Muscle of arm (tissue), 12 donors: ENCODE measurements around the gene NTF3. TPM values are rescaled to one million over a fixed set of nuclear protein-coding genes. Genes with fewer than 3 reads are reported as not detected.

Experiments used
- DNase-seq: peaks from one replicate; pipeline ENCODE4 v3.0.0-alpha.2; 2013
- polyA plus RNA-seq, 12 donors: library from polyadenylated mRNA; unstranded; fragments of 120-200 nt; gene quantifications; one replicate each; pipeline ENCODE4 v1.2.1, GENCODE V29; 2013; ENCODE audit not compliant: insufficient read length in 12 of 12

Gene NTF3
- polyA plus RNA-seq, 12 donors, result 2.2 to 10.0 (median 3.3) TPM; not detected in 2

GRCh38 chr12:5429741-5430557 is 2.0 kb upstream of the NTF3 start:
- no peak for DNase-seq

GRCh38 chr12:5430641-5431603 is 986 bp upstream of the NTF3 start:
- DNase-seq, result no peak

DNA sequence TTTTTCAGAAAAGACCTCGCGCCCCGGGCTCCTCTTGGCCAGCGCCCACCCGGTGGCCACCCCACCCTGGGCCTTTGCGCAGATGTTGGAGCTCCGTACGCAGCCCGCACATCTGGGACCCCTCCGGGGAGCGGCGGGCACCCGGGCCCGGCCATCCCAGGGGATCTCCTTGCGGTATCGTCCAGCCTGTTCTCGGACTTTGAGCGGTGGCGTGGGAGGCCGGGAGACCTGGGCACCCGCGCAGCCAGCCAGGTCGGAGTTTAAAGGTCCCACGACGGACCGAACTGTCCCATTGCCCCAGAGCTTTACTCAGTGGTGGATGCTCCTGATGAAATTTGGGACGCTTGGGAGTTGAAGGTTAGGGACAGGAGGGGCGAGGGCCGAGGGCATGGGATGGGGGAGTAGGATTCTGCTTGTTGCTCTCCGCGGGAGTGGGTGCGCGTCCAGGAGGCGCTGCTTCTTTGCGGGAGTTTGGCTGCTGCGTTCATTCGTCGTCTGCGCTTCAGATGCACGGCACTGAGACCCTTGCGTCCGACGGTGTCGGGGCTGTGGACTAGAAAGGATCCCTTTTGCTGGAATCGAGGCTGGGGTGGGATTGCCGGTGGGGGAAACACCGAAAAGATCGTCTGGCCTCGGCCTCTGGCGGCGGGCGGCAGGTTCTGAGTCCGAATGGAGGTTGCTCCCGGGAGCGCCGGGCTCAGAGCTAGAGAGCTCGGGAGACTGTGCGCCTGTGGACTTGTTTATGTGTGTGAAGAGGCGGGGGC is 1.4 kb downstream of the NTF3 start:
- DNase-seq, result no peak

GRCh38 chr12:5433845-5434646 is 2.1 kb downstream of the NTF3 start:
- DNase-seq, result no peak

DNA sequence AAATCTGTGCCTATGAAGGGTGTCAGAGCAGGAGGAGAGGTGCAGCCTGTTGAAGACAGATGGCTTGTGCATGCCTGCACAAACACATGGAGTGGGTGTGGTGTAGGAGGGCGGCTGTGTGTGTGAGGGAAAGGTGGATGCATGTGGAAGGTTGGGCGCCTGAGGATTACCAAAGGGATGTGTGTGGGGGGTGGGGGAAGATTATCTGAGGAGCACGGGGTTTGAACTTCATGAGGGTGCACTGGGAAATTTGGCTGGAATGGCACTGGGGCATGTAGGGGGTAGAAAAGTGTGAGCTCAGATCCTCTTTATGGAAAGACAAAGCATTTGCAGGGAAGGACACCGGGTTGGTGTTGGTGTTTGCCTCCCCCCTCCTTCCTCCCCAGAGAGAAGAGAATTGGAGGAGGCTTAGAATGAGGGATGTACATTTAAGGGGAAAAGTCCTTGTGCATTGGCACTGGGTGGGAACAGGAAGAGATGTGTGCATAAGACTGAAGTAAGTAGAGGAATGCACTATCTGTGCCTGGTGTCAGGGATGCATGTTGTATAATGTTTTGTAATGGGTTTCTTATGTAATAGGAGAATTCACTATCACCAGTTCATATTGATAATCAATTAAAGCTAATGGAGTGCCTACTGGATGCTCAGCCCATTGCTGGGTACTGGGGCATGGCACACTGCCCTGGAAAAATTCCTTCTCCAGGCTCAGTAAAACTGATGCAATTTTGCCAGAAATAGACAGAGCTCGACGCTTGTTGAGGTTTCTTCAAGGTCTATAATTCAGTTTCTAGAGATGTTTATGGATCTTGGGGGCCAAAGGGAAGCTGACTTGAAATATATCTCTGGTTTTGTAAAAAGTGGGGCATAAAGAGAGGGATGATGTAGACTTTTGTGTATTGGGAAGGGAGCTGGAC is 3.0 kb downstream of the NTF3 start:
- DNase-seq, result no peak

DNA sequence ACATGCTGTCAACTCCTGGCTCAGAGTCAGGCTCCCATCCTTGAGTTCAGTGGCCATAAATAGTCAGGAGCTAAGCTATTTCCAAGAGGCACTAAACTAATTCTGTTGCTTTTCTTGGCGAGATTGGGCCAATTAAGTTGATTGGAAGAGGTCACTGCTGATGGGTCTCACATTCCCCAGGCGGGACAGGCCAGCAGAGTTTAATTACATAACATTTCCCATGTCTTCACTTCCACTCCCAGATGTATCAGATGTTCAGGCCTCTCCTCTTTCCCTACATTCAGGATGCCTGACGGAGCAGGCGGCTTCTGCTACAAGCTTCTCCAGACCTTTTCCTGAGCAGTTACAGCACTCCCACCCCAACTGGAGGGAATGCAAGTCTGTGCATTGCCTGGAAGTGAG is 5.3 kb downstream of the NTF3 start:
- DNase-seq, result no peak

- DNase-seq, result no peak
These were observed 5.7 kb downstream of the NTF3 start for GRCh38 chr12:5437589-5437988.

DNA sequence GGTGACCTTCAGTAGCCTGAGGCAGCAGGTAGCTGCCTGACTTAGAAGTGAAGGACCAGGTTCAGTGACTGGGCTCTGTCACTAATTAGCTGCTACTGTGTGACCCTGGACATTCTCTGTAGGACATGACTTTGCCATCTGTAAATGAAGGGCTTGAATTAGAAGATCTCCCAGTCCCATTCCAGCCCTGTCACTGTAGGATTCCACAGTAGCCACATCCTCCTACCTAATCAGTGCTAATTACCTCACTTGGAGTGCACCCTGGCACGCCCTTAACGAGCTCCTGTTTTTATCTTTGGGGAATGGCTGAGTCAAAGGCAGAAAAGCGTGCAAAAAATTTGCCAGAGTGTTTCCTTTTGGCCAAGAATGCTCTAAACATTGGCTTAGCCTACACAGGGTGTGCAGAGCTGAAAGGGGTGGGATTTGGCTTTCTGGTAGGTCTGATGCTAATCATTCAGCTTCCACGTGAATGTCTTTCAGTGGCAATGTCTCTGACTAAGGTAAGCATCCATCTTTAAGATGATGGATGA is 6.8 kb downstream of the NTF3 start:
- no peak for DNase-seq

- DNase-seq, result no peak
These were observed 7.5 kb downstream of the NTF3 start for GRCh38 chr12:5439371-5439771.

GRCh38 chr12:5439788-5440300 is 7.9 kb downstream of the NTF3 start:
- DNase-seq, result no peak

GRCh38 chr12:5440978-5441377 is 9.1 kb downstream of the NTF3 start:
- no peak for DNase-seq

DNA sequence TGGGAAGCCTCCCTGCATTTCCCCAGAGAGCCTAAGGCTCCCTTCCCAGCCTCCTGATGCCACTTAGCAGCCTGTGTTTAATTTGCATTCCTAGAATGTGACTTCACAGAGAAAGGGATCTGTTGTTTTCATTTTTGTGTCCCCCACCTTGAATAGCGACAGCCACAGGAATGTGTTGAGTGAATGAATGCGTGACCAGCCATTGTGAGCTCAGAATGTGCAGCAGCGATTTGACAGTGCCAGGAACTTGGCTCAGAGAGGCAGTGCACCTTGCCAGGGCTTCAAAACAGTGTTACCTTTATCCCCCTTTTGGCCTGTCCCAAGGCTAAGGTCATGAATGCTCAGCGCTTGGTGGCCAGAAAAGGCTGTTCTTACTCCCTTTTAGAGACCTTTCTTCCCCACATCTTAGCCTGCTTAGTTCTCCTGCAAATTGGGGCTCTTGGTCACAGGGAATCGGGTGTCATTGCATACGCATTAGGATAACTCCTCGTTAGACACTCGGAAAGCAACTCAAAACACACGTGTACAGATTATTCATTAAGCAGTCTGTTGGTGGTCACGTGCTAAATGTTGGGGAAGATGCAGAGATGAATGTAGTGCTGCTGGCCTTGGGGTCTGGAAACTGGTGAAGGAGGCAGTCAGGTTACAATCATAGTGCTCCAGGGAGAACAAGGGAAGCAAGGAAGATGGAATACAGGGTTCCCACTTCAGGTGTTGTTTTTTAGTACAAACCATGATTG is 9.8 kb downstream of the NTF3 start:
- DNase-seq, result no peak

GRCh38 chr12:5442251-5443006 is 10.5 kb downstream of the NTF3 start:
- peak; percentile 48 for DNase-seq

- DNase-seq, result no peak
These were observed 12.6 kb downstream of the NTF3 start for GRCh38 chr12:5444520-5444919.

DNA sequence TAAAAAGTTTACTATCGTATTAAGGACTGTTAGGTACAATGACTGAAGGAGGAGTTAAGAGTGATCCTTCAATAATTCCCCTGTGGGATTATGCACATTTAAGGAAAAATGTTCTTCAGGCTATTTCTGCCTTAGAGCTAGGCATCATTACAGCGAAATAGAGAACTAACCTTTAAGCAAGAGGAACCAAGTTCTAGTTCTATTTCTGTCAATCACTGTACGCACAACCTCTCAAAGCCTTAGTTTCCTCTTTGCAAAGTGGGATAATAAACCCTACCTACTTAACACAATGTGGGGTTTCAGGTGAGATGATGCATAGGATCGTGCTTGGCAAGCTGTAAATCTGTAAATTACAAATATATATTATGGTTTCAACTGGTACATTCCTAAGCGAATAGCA is 15.4 kb downstream of the NTF3 start:
- no peak for DNase-seq

DNA sequence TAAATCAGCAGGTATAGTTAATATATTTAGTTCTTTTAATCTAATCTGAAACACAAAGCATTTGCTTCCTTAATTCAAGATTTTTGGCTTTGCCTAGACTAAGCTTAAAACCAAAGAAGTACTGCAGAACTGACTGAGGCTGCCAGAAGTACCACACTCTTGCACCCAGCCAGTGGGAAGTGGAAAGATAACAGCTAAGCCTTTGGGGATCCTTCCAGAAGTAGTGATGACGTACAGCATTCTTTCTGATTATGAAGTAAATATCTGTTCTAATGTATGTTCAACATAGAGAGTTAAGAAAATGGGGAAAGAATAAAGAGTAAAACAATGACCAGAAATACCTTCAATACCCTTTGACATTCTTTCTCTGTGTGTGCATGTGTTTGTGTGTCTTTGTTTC is 19.3 kb downstream of the NTF3 start:
- DNase-seq, result no peak

DNA sequence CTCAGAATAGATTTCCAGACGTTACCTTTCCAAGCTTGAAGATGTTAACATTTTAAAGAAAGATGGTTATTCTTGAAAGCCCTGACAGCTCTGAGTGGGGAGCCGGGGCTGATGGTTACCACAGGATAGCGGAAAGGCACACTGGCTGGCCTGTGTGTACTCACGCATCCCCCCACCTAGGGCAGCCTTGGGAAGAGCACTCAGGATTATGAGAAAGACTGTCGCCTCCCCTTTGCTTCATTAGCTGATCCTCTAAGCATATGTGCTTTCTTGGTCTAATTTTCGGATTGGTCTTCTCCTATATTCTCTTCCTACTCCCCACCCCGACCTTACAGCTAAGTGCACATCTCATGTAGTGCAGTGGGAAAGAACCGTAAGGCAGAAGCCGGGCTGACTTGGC is 20.7 kb downstream of the NTF3 start:
- no peak for DNase-seq

- no peak for DNase-seq
These were observed 21.6 kb downstream of the NTF3 start for GRCh38 chr12:5453466-5453865.
